Gastrocnemius medialis (tissue), 4 donors: ENCODE measurements around the gene CYFIP2.
"Not testable (repeated sequence)": the region's sequence is repeated elsewhere in the genome, so short reads cannot be mapped to it uniquely, and the experiment has no call there.

Experiments
- POLR2A ChIP-seq, 2 donors: fragments of 450-650 bp; IDR thresholded peaks; one replicate each; pipeline ENCODE4 v1.6.1; 2017; ENCODE audit warnings: antibody characterized with exemption in 2 of 2, mild to moderate bottlenecking in 2 of 2, moderate library complexity in 2 of 2
- TF ChIP-seq, protein P1 (sequence below), 5 experiments: fragments of 450-650 bp in 3 of 5; fragments of 200-600 bp in 2 of 5; sonication (generic) in 2 of 5; IDR thresholded peaks in 4 of 5; conservative IDR thresholded peaks in 1 of 5; 1 replicate in 4 of 5; 2 replicates in 1 of 5; pipeline ENCODE4 v1.5.1; 2016 to 2019; ENCODE audit warnings: antibody characterized with exemption in 5 of 5, mild to moderate bottlenecking in 3 of 5, moderate library complexity in 3 of 5

DNA sequence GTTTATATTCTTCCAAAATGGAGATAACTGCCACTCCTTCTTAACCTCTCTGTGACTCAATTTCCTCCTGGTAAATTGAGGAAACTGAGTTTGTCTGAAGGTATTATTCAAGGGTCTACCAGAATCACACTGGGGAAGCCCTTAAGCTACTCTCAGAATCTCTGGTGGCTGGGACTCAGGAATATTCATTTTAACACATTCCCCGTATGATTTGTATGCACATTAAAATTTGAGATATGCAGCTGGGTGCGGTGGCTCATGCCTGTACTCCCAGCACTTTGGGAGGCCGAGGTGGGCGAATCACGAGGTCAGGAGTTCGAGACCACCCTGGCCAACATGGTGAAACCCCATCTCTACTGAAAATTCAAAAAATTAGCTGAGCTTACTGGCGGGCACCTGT is 21.2 kb upstream of the CYFIP2 start:
- TF ChIP-seq, protein P1, sequence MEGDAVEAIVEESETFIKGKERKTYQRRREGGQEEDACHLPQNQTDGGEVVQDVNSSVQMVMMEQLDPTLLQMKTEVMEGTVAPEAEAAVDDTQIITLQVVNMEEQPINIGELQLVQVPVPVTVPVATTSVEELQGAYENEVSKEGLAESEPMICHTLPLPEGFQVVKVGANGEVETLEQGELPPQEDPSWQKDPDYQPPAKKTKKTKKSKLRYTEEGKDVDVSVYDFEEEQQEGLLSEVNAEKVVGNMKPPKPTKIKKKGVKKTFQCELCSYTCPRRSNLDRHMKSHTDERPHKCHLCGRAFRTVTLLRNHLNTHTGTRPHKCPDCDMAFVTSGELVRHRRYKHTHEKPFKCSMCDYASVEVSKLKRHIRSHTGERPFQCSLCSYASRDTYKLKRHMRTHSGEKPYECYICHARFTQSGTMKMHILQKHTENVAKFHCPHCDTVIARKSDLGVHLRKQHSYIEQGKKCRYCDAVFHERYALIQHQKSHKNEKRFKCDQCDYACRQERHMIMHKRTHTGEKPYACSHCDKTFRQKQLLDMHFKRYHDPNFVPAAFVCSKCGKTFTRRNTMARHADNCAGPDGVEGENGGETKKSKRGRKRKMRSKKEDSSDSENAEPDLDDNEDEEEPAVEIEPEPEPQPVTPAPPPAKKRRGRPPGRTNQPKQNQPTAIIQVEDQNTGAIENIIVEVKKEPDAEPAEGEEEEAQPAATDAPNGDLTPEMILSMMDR (IDR thresholded peaks at IDR 0.05 in 4 of 5, conservative IDR thresholded peaks at IDR 0.05 in 1 of 5): not testable (repeated sequence)
- TF ChIP-seq POLR2A (IDR thresholded peaks at IDR 0.05): not testable (repeated sequence)
